HuH-7.5 (cell line): ENCODE results near the gene PLEKHO2.

ENCODE experiments used
- DNase-seq: peaks from one replicate; pipeline ENCODE4 v3.0.0; 2011; ENCODE audit warnings: low spot score

Gene PLEKHO2

GRCh38 chr15:64857421-64857820 lies 15.7 kb downstream of the PLEKHO2 start:
- DNase-seq, result no peak

- DNase-seq, result no peak
Measured at GRCh38 chr15:64858021-64858575, 16.4 kb downstream of the PLEKHO2 start.

GRCh38 chr15:64859226-64859625 lies 17.5 kb downstream of the PLEKHO2 start:
- DNase-seq, result no peak

GRCh38 chr15:64861331-64861730 lies 19.6 kb downstream of the PLEKHO2 start:
- DNase-seq, result no peak

DNA sequence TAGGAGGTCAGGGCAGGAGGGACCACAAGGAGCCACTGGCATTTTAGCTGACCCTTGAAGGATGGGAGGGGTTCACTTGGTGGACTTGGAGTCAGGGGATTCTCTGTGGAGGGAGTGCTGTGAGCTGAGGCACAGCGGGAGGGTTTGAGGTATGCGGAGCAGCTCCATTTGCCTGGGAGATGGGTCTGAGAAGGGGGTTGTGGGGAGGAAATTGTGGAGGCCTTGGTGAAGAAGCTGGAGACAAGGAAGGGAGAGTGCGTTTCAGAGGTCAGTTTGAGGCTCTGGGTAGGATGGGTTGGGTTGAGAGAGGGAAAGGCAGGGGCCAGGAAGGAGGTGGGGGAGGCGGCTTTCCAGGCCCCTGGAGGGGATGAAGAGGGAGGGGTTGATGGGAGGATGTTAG lies 20.2 kb downstream of the PLEKHO2 start:
- no peak for DNase-seq

DNA sequence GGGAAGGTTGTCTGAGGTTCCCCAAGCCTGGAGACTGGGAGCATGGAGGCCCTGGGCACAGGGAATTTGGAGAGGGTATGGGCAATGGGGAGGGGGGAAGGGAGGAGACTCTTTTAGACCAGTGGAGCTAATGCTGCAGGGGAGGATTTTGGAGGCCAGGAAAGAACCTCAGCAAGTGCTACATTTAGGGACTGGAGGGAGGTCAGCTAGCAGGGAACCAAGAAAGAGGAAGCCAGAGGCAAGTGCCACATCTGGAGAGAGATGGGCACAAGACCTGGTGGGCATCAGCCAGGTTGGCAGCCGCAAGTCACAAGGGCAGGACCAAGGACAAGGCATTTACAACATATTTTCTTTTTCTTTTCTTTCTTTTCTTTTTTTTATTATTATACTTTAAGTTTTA lies 20.7 kb downstream of the PLEKHO2 start:
- DNase-seq, result no peak

GRCh38 chr15:64864068-64864467 lies 22.4 kb downstream of the PLEKHO2 start:
- no peak for DNase-seq

GRCh38 chr15:64865126-64865997 lies 23.6 kb downstream of the PLEKHO2 start:
- DNase-seq, result no peak

GRCh38 chr15:64865998-64866520 lies 24.3 kb downstream of the PLEKHO2 start:
- DNase-seq, result no peak

GRCh38 chr15:64869501-64869900 lies 27.8 kb downstream of the PLEKHO2 start:
- DNase-seq, result no peak

DNA sequence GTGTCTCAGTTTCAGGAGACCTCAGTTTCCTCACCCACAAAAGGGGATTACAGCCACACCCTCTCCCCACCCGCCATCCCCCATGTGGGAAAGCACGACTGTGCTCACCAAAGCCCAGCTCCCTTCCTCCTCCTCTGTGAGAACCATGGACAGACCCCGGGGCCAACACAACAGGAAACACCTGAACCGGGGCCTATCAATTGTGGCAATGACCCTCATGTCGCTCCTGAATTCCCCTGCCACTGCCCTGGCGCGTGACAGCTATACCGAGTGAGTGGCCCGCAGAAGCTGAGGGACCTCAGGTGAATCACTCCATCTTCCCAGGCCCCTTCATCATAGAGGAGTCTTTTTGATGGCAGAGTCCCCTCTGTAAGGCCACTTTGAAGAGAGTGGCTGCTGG lies 28.6 kb downstream of the PLEKHO2 start:
- no peak for DNase-seq

GRCh38 chr15:64875641-64876223 lies 34.0 kb downstream of the PLEKHO2 start:
- DNase-seq, result no peak

DNA sequence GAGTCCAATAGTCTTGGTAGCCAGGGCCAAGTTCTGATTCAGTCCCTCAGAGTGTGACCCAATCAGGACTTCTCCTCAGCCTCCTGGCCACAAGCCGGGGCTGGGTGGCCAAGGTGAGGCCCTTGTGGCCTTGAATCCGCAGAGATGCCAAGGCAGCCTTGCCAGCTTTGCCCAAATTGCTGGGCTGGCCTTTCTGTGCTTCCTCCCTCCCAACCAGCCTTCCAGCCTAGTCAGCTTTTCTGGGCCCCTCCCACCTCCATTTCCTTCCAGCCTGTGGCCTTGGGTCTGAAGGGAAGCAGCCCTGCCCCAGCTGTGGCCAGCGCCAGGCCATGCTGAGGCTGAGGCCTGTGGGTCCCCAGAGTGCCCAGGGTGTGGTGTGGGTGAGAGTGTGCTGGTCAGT lies 35.7 kb downstream of the PLEKHO2 start:
- DNase-seq, result no peak

GRCh38 chr15:64878705-64879104 lies 37.0 kb downstream of the PLEKHO2 start:
- DNase-seq, result no peak

DNA sequence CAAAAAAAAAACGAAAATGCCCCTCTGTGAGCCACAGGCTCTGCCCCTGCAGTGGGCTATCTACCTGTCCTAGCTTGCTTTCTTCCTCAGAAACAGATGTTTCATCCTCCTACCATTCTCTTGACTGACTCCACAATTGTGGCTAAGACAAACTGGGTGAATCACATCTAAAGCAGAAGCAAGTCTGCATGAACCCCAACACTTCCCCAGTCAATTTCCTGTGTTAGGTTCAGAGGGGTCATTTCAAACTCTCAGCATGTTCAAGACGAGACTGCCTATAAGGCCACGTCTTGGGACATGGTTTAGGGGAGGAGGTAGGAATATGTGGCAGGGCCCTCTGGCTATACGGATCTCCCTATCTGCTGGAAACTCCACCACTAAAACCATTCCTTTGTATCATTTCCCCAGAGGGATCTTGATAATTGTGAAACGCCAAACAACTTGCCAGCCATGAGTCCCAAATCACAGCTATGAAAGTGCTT lies 41.4 kb downstream of the PLEKHO2 start:
- DNase-seq, result no peak

- no peak for DNase-seq
Measured at GRCh38 chr15:64883997-64884511, 42.3 kb downstream of the PLEKHO2 start.

- no peak for DNase-seq
Measured at GRCh38 chr15:64884679-64885078, 43.0 kb downstream of the PLEKHO2 start.

GRCh38 chr15:64888336-64888735 lies 46.6 kb downstream of the PLEKHO2 start:
- no peak for DNase-seq

DNA sequence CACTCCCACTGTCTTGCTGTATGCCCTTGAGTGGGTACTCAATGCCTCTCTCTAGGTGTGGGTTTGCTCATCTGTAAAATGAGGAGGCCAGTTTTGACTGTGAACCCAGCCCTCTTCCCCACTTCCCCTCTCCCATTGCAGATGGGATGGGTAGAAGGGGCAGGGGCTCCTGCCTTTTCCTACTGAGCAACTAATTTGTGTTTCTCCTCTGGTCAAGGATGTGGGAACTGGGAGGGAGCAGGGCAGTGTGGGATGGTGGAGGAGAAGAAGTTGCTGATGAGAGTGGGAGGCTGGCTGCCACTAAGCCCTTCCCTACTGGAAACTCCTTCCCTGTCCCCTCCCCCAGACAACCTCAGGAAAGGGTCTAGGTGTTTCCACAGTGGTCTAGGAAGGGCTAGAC lies 49.8 kb downstream of the PLEKHO2 start:
- DNase-seq, result no peak

GRCh38 chr15:64892847-64893403 lies 51.2 kb downstream of the PLEKHO2 start:
- DNase-seq, result no peak

GRCh38 chr15:64893481-64894394 lies 52.0 kb downstream of the PLEKHO2 start:
- no peak for DNase-seq
